H9 (cell line): ENCODE data around the gene ESPNL. TPM values are rescaled to one million over a fixed set of nuclear protein-coding genes. Genes with fewer than 3 reads are reported as not detected.

Experiments
- DNase-seq: peaks from one replicate; pipeline ENCODE4 v3.0.0-alpha.2; 2017
- H2AFZ ChIP-seq: one replicate; pipeline ENCODE4 v1.6.1; 2013; ENCODE audit warnings: mild to moderate bottlenecking, low read length, control low read depth, moderate library complexity
- H2AK5ac ChIP-seq: 2 replicates; pipeline ENCODE4 v1.6.1; 2013; ENCODE audit warnings: low read length, control low read depth, mixed read lengths; ENCODE audit not compliant: insufficient read length
- H2BK120ac ChIP-seq: one replicate; pipeline ENCODE4 v1.6.1; 2013; ENCODE audit warnings: low read depth, mild to moderate bottlenecking, low read length, control low read depth, inconsistent platforms; ENCODE audit not compliant: poor library complexity, severe bottlenecking
- H2BK12ac ChIP-seq: 2 replicates; pipeline ENCODE4 v1.6.1; 2013; ENCODE audit warnings: low read length, control low read depth, mixed read lengths, low read depth; ENCODE audit not compliant: insufficient read length
- H2BK15ac ChIP-seq: 2 replicates; pipeline ENCODE4 v1.6.1; 2013; ENCODE audit warnings: low read depth, low read length, control low read depth
- H2BK20ac ChIP-seq: one replicate; pipeline ENCODE4 v1.6.1; 2013; ENCODE audit warnings: low read depth, mild to moderate bottlenecking, low read length, control low read depth, inconsistent platforms; ENCODE audit not compliant: poor library complexity, severe bottlenecking
- H2BK5ac ChIP-seq: 2 replicates; pipeline ENCODE4 v1.6.1; 2013; ENCODE audit warnings: low read length, control low read depth, mixed read lengths; ENCODE audit not compliant: insufficient read length
- H3K14ac ChIP-seq: 2 replicates; pipeline ENCODE4 v1.6.1; 2013; ENCODE audit warnings: low read length, control low read depth; ENCODE audit not compliant: insufficient read depth
- H3K18ac ChIP-seq: 2 replicates; pipeline ENCODE4 v1.6.1; 2013; ENCODE audit warnings: low read depth, mild to moderate bottlenecking, mixed read lengths, low read length, control low read depth; ENCODE audit not compliant: insufficient read length
- H3K23ac ChIP-seq: 2 replicates; pipeline ENCODE4 v1.6.1; 2013; ENCODE audit warnings: low read length, control low read depth, mixed read lengths, low read depth; ENCODE audit not compliant: insufficient read length
- H3K23me2 ChIP-seq: 2 replicates; pipeline ENCODE4 v1.6.1; 2013; ENCODE audit warnings: low read depth, mild to moderate bottlenecking, mixed read lengths, low read length, control low read depth; ENCODE audit not compliant: insufficient read length, poor library complexity, severe bottlenecking
- H3K27ac ChIP-seq: 2 replicates; pipeline ENCODE4 v1.5.1; 2013; ENCODE audit warnings: low read length, control low read depth, mixed read lengths, low read depth; ENCODE audit not compliant: insufficient read length
- H3K27me3 ChIP-seq: 2 replicates; pipeline ENCODE4 v1.6.1; 2013; ENCODE audit warnings: low read length, control low read depth, inconsistent platforms; ENCODE audit not compliant: insufficient read depth
- H3K4ac ChIP-seq: 2 replicates; pipeline ENCODE4 v1.6.1; 2013; ENCODE audit warnings: low read depth, mild to moderate bottlenecking, control low read depth, inconsistent platforms, low read length, moderate library complexity
- H3K4me1 ChIP-seq: 2 replicates; pipeline ENCODE4 v1.6.1; 2013; ENCODE audit warnings: low read length, control low read depth, inconsistent platforms; ENCODE audit not compliant: insufficient read depth
- H3K4me2 ChIP-seq: 2 replicates; pipeline ENCODE4 v1.6.1; 2013; ENCODE audit warnings: low read length, control low read depth, mixed read lengths; ENCODE audit not compliant: insufficient read length, insufficient read depth
- H3K56ac ChIP-seq: 2 replicates; pipeline ENCODE4 v1.6.1; 2013; ENCODE audit warnings: low read depth, mild to moderate bottlenecking, mixed read lengths, low read length, control low read depth; ENCODE audit not compliant: insufficient read length
- H3K79me1 ChIP-seq: 2 replicates; pipeline ENCODE4 v1.6.1; 2013; ENCODE audit warnings: low read depth, mild to moderate bottlenecking, moderate library complexity, low read length, control low read depth, inconsistent platforms; ENCODE audit not compliant: insufficient read depth, poor library complexity, severe bottlenecking
- H3K79me2 ChIP-seq: 2 replicates; pipeline ENCODE4 v1.6.1; 2013; ENCODE audit warnings: low read length, control low read depth, inconsistent platforms; ENCODE audit not compliant: insufficient read depth
- H3K9ac ChIP-seq: 2 replicates; pipeline ENCODE4 v1.6.1; 2013; ENCODE audit warnings: low read length, control low read depth, mixed read lengths; ENCODE audit not compliant: insufficient read length; ENCODE audit errors: extremely low read depth
- H3K9me3 ChIP-seq: one replicate; pipeline ENCODE4 v1.6.1; 2013; ENCODE audit warnings: low read depth, low read length, inconsistent platforms; ENCODE audit not compliant: control insufficient read depth
- H3T11ph ChIP-seq: one replicate; pipeline ENCODE4 v1.6.1; 2013; ENCODE audit warnings: mild to moderate bottlenecking, low read length, control low read depth, inconsistent platforms
- H4K20me1 ChIP-seq: one replicate; pipeline ENCODE4 v1.6.1; 2013; ENCODE audit not compliant: control insufficient read depth, insufficient read length, insufficient read depth
- H4K5ac ChIP-seq: 2 replicates; pipeline ENCODE4 v1.6.1; 2013; ENCODE audit warnings: low read depth, mild to moderate bottlenecking, mixed read lengths, low read length, control low read depth; ENCODE audit not compliant: insufficient read length
- H4K8ac ChIP-seq: replicated peaks from 2 replicates; pipeline ENCODE4 v1.6.1; 2013; ENCODE audit warnings: low read length, control low read depth, mixed read lengths, low read depth; ENCODE audit not compliant: insufficient read length
- H4K91ac ChIP-seq: 2 replicates; pipeline ENCODE4 v1.6.1; 2013; ENCODE audit warnings: low read depth, mild to moderate bottlenecking, moderate library complexity, mixed read lengths, low read length, control low read depth; ENCODE audit not compliant: insufficient read length
- H3K27ac Mint-ChIP-seq, 3 experiments: 2 replicates in 2 of 3; 3 replicates in 1 of 3; pipeline ENCODE4 v1.8.0; 2020 to 2021; ENCODE audit warnings: mixed read lengths in 3 of 3, mild to moderate bottlenecking in 1 of 3, moderate library complexity in 1 of 3
- H3K27me3 Mint-ChIP-seq: 2 replicates; pipeline ENCODE4 v1.8.0; 2021; ENCODE audit warnings: low read depth, mild to moderate bottlenecking, moderate library complexity, mixed read lengths
- H3K36me3 Mint-ChIP-seq, 3 experiments: 2 replicates in 2 of 3; 3 replicates in 1 of 3; pipeline ENCODE4 v1.8.0; 2020 to 2021; ENCODE audit warnings: low read depth in 3 of 3, mixed read lengths in 3 of 3; ENCODE audit not compliant: insufficient read depth in 1 of 3
- H3K4me1 Mint-ChIP-seq, 2 experiments: 2 replicates each; pipeline ENCODE4 v1.8.0; 2020; ENCODE audit warnings: mixed read lengths in 2 of 2
- H3K4me3 Mint-ChIP-seq, 2 experiments: 2 replicates in 1 of 2; 3 replicates in 1 of 2; pipeline ENCODE4 v1.8.0; 2020 to 2021; ENCODE audit warnings: mild to moderate bottlenecking in 2 of 2, mixed read lengths in 2 of 2, moderate library complexity in 1 of 2
- H3K9me3 Mint-ChIP-seq, 2 experiments: 2 replicates in 1 of 2; 3 replicates in 1 of 2; pipeline ENCODE4 v1.8.0; 2020; ENCODE audit warnings: mild to moderate bottlenecking in 2 of 2, mixed read lengths in 2 of 2, moderate library complexity in 1 of 2
- CTCF ChIP-seq: fragments of 200-600 bp; sonication (generic); conservative IDR thresholded peaks from 3 replicates; pipeline ENCODE4 v1.8.0; 2021; ENCODE audit warnings: antibody characterized with exemption, mild to moderate bottlenecking
- total RNA-seq: library from RNA; stranded (reverse); gene quantifications from 2 replicates; pipeline ENCODE4 v1.2.1, GENCODE V29; 2021

Gene ESPNL
- total RNA-seq, 1 experiment from 2014 or later: 0.17 TPM

- no peak overlapping the region for H2AFZ ChIP-seq
- H3K79me2 ChIP-seq: no peaks in the 10 kb centered on the region
- peaks cover 2% of the 10 kb centered on the region for H3K79me1 ChIP-seq
- H2AK5ac ChIP-seq: no peak overlapping the region
- no peak overlapping the region for H4K5ac ChIP-seq
- H3K9me3 ChIP-seq: no peaks in the 10 kb centered on the region
- no peak overlapping the region for H4K91ac ChIP-seq
- no peaks in the 10 kb centered on the region for H4K20me1 ChIP-seq
- H3K4ac ChIP-seq: no peak overlapping the region
- Mint-ChIP-seq H3K27ac (peak overlapping the region in 1 of 3 experiments; percentile 84; a peak in 2 of 7 replicates), H3K4me3 (no peak overlapping the region), H3K4me1 (peaks cover 17 to 20% of the 10 kb centered on the region in 2 experiments), H3K27me3 (no peaks in the 10 kb centered on the region), H3K36me3 (peaks cover 52 to 74% (median 69%) of the 10 kb centered on the region in 3 experiments), H3K9me3 (0 out of 5 replicates have a peak, but pooled peaks cover 0 to 5% of the 10 kb centered on the region in 2 experiments)
- no peak overlapping the region for H3T11ph ChIP-seq
- no peak overlapping the region for H3K27ac ChIP-seq
- H3K23ac ChIP-seq: no peak overlapping the region
- no peaks in the 10 kb centered on the region for H3K23me2 ChIP-seq
- no peak overlapping the region for H3K9ac ChIP-seq
- H2BK12ac ChIP-seq: no peak overlapping the region
- no peak overlapping the region for H3K18ac ChIP-seq
- H3K4me1 ChIP-seq: no peaks in the 10 kb centered on the region
- no peak overlapping the region for H3K4me2 ChIP-seq
- H3K56ac ChIP-seq: no peak overlapping the region
- H2BK5ac ChIP-seq: no peak overlapping the region
- TF ChIP-seq CTCF: no peak
- H2BK15ac ChIP-seq: no peak overlapping the region
- H2BK20ac ChIP-seq: no peak overlapping the region
- DNase-seq: no peak
- no peak overlapping the region for H3K14ac ChIP-seq
- H3K27me3 ChIP-seq: no peaks in the 10 kb centered on the region
- no peak overlapping the region for H4K8ac ChIP-seq
- no peak overlapping the region for H2BK120ac ChIP-seq
Measured at GRCh38 chr2:238075397-238075796, 24.7 kb upstream of the ESPNL start.
